ENCODE results near the gene KIAA0753.

DNA sequence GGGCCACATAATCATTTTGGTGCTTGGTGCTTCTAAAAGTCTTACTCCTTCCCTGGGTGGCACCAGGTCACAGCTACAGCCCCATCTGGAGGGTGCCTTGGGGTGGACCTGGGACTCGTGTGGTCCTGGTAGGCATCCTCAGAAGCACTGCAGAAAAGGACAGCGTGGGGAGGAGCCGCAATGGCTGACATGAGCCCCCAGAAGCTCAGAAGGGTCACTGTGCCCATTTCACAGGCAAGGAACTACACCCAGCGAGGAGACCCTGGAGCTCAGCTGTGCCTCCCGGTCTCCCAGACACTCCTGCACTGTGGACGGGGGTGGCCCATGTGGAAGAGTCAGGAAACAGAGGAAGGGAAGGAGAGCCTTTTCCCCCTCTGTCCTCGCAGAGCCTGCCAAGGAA is 37.4 kb upstream of the KIAA0753 start:
- TF ChIP-seq RFX5 (IDR thresholded peaks at IDR 0.05; ENCODE audit: low read depth, low read length) (no peak), SMC3 (IDR thresholded peaks at IDR 0.05; ENCODE audit: low read depth, low read length) (no peak), RAD21 (IDR thresholded peaks at IDR 0.05; ENCODE audit: low read length) (no peak)
- TF ChIP-seq, protein P1, sequence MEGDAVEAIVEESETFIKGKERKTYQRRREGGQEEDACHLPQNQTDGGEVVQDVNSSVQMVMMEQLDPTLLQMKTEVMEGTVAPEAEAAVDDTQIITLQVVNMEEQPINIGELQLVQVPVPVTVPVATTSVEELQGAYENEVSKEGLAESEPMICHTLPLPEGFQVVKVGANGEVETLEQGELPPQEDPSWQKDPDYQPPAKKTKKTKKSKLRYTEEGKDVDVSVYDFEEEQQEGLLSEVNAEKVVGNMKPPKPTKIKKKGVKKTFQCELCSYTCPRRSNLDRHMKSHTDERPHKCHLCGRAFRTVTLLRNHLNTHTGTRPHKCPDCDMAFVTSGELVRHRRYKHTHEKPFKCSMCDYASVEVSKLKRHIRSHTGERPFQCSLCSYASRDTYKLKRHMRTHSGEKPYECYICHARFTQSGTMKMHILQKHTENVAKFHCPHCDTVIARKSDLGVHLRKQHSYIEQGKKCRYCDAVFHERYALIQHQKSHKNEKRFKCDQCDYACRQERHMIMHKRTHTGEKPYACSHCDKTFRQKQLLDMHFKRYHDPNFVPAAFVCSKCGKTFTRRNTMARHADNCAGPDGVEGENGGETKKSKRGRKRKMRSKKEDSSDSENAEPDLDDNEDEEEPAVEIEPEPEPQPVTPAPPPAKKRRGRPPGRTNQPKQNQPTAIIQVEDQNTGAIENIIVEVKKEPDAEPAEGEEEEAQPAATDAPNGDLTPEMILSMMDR (conservative IDR thresholded peaks at IDR 0.05; ENCODE audit: low read depth, low read length), result no peak
- TF ChIP-seq, protein P2, sequence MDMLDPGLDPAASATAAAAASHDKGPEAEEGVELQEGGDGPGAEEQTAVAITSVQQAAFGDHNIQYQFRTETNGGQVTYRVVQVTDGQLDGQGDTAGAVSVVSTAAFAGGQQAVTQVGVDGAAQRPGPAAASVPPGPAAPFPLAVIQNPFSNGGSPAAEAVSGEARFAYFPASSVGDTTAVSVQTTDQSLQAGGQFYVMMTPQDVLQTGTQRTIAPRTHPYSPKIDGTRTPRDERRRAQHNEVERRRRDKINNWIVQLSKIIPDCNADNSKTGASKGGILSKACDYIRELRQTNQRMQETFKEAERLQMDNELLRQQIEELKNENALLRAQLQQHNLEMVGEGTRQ (IDR thresholded peaks at IDR 0.05; ENCODE audit: low read depth, low read length), result no peak
